HG02885 (cell line): ENCODE measurements around the gene LAMP1.
"Not testable (repeated sequence)": the region's sequence is repeated elsewhere in the genome, so short reads cannot be mapped to it uniquely, and the experiment has no call there.

ENCODE experiments used
- ATAC-seq: cut with Tn5 transposase; IDR thresholded peaks from one replicate; pipeline ENCODE4 v1.9.1; 2021; ENCODE audit warnings: mild to moderate bottlenecking; ENCODE audit not compliant: unreplicated experiment, poor library complexity

Gene LAMP1

GRCh38 chr13:113351514-113352026 is 54.5 kb downstream of the LAMP1 start:
- no peak for ATAC-seq

GRCh38 chr13:113353254-113353653 is 56.2 kb downstream of the LAMP1 start:
- no peak for ATAC-seq

GRCh38 chr13:113354831-113355610 is 58.0 kb downstream of the LAMP1 start:
- ATAC-seq: no peak

GRCh38 chr13:113355621-113356020 is 58.6 kb downstream of the LAMP1 start:
- no peak for ATAC-seq

GRCh38 chr13:113356596-113356995 is 59.6 kb downstream of the LAMP1 start:
- no peak for ATAC-seq

- ATAC-seq: no peak
These were observed 60.5 kb downstream of the LAMP1 start for GRCh38 chr13:113357529-113357928.

GRCh38 chr13:113358653-113359190 is 61.7 kb downstream of the LAMP1 start:
- no peak for ATAC-seq

GRCh38 chr13:113359571-113359970 is 62.5 kb downstream of the LAMP1 start:
- ATAC-seq: no peak

GRCh38 chr13:113360446-113360845 is 63.4 kb downstream of the LAMP1 start:
- no peak for ATAC-seq

GRCh38 chr13:113361406-113361805 is 64.4 kb downstream of the LAMP1 start:
- no peak for ATAC-seq

GRCh38 chr13:113364311-113364889 is 67.4 kb downstream of the LAMP1 start:
- ATAC-seq: no peak

GRCh38 chr13:113364901-113365582 is 68.0 kb downstream of the LAMP1 start:
- ATAC-seq: no peak

- ATAC-seq: no peak
These were observed 68.5 kb downstream of the LAMP1 start for GRCh38 chr13:113365583-113365970.

- ATAC-seq: no peak
These were observed 69.0 kb downstream of the LAMP1 start for GRCh38 chr13:113365971-113366588.

- no peak for ATAC-seq
These were observed 70.1 kb downstream of the LAMP1 start for GRCh38 chr13:113367020-113367560.

- ATAC-seq: no peak
These were observed 70.7 kb downstream of the LAMP1 start for GRCh38 chr13:113367771-113368170.

GRCh38 chr13:113368353-113368752 is 71.3 kb downstream of the LAMP1 start:
- ATAC-seq: not testable (repeated sequence)

- no peak for ATAC-seq
These were observed 72.2 kb downstream of the LAMP1 start for GRCh38 chr13:113369189-113369588.

GRCh38 chr13:113369881-113370280 is 72.8 kb downstream of the LAMP1 start:
- ATAC-seq: no peak

- ATAC-seq: no peak
These were observed 74.0 kb downstream of the LAMP1 start for GRCh38 chr13:113371061-113371460.
